DOHH2 (cell line): ENCODE data around the gene PPP1R8.

Experiments
- CTCF ChIP-seq: fragments of 200-600 bp; sonication (generic); IDR thresholded peaks from one replicate; pipeline ENCODE4 v1.5.1; 2014; ENCODE audit warnings: antibody characterized with exemption, mild to moderate bottlenecking, low read depth, low read length; ENCODE audit not compliant: poor library complexity, severe bottlenecking
- EZH2phosphoT487 ChIP-seq: fragments of 200-600 bp; sonication (generic); IDR thresholded peaks from 2 replicates; pipeline ENCODE4 v1.6.1; 2017; ENCODE audit warnings: borderline replicate concordance, mild to moderate bottlenecking, antibody characterized with exemption, low read length, moderate library complexity, mixed read lengths

- TF ChIP-seq CTCF (no peak), EZH2phosphoT487 (no peak)
Measured at GRCh38 chr1:27885114-27885528, 54.5 kb downstream of the PPP1R8 start.
